Measurements from ENCODE around the gene ALX3. TPM values are rescaled to one million over a fixed set of nuclear protein-coding genes. Genes with fewer than 3 reads are reported as not detected.

ALX3 gene
- total RNA-seq, 1 experiment from 2014 or later: not detected

GRCh38 chr1:110043016-110043415, 27.5 kb downstream of the ALX3 start:
- ChIA-PET CTCF (no interaction called here), POLR2A (ENCODE audit: unreplicated experiment) (interaction anchor here (0.7 kb wide), 1 partner anchor 802 kb away, joined by 7 read pairs; no protein-coding TSS in a partner anchor)
- Histone ChIP-seq H4K20me1 (ENCODE audit: insufficient read depth) (0 out of 2 replicates have a peak, but pooled peaks cover 6% of the 10 kb centered on the region), H3K4me2 (no peak overlapping the region), H3K27me3 (ENCODE audit: insufficient read depth, low read depth) (no peaks in the 10 kb centered on the region), H3K27ac (no peak overlapping the region), H3K9me2 (ENCODE audit: insufficient read depth) (no peaks in the 10 kb centered on the region), H3K9me3 (ENCODE audit: insufficient read depth, low read depth) (no peaks in the 10 kb centered on the region), H3F3A (ENCODE audit: insufficient read depth, low read depth) (0 out of 2 replicates have a peak, but pooled peaks cover 4% of the 10 kb centered on the region), H3K79me2 (ENCODE audit: low read depth) (no peaks in the 10 kb centered on the region), H3K4me3 (no peak overlapping the region), H3K36me3 (ENCODE audit: low read depth) (peaks cover 86% of the 10 kb centered on the region), H3K4me1 (replicated peaks; ENCODE audit: insufficient read depth) (no peaks in the 10 kb centered on the region), H2AFZ (no peak overlapping the region)
- DNase-seq: no peak
- intact Hi-C loops (cut with micrococcal nuclease; ENCODE audit: unreplicated experiment): no loop called here
- BruUV-seq (replicated peaks): no TSS peak
- no peak for TF ChIP-seq CTCF (conservative IDR thresholded peaks at IDR 0.05)

- peaks cover 21% of the 10 kb centered on the region for H3K79me2 ChIP-seq (ENCODE audit: low read depth)
- H3K9me3 ChIP-seq (ENCODE audit: insufficient read depth, low read depth): no peaks in the 10 kb centered on the region
- H3K27me3 ChIP-seq (ENCODE audit: insufficient read depth, low read depth): no peaks in the 10 kb centered on the region
- peaks cover 75% of the 10 kb centered on the region for H3K36me3 ChIP-seq (ENCODE audit: low read depth)
- no peaks in the 10 kb centered on the region; the same call in 1 of the 2 replicates for H3F3A ChIP-seq (ENCODE audit: insufficient read depth, low read depth)
- peaks cover 12% of the 10 kb centered on the region for H3K4me1 ChIP-seq (replicated peaks; ENCODE audit: insufficient read depth)
- no peak overlapping the region for H3K4me2 ChIP-seq
- intact Hi-C loops (cut with micrococcal nuclease; ENCODE audit: unreplicated experiment): no loop called here
- ChIA-PET CTCF (no interaction called here), POLR2A (ENCODE audit: unreplicated experiment) (no interaction called here)
- no peak overlapping the region for H3K4me3 ChIP-seq
- no peak for TF ChIP-seq EZH2 (IDR thresholded peaks at IDR 0.05; ENCODE audit: low read depth)
- no peak for TF ChIP-seq CTCF (conservative IDR thresholded peaks at IDR 0.05)
- DNase-seq: no peak
- H3K9me2 ChIP-seq (ENCODE audit: insufficient read depth): no peaks in the 10 kb centered on the region
- peaks cover 23% of the 10 kb centered on the region; the same call in 1 of the 2 replicates for H4K20me1 ChIP-seq (ENCODE audit: insufficient read depth)
- BruUV-seq (replicated peaks): no TSS peak
- H3K27ac ChIP-seq: no peak overlapping the region
- no peak overlapping the region for H2AFZ ChIP-seq
These were observed 29.9 kb downstream of the ALX3 start for GRCh38 chr1:110040548-110040947.

- TF ChIP-seq EZH2 (IDR thresholded peaks at IDR 0.05; ENCODE audit: low read depth) (no peak), CTCF (conservative IDR thresholded peaks at IDR 0.05) (no peak)
- no peak overlapping the region for H2AFZ ChIP-seq
- H3K36me3 ChIP-seq (ENCODE audit: low read depth): peaks cover 68% of the 10 kb centered on the region
- CTCF ChIA-PET: no interaction called here
- no peaks in the 10 kb centered on the region for H3K9me3 ChIP-seq (ENCODE audit: insufficient read depth, low read depth)
- no peaks in the 10 kb centered on the region; the same call in 1 of the 2 replicates for H3F3A ChIP-seq (ENCODE audit: insufficient read depth, low read depth)
- peaks cover 23% of the 10 kb centered on the region; the same call in 1 of the 2 replicates for H4K20me1 ChIP-seq (ENCODE audit: insufficient read depth)
- H3K4me1 ChIP-seq (replicated peaks; ENCODE audit: insufficient read depth): peaks cover 13% of the 10 kb centered on the region
- H3K4me3 ChIP-seq: no peak overlapping the region
- no peak for DNase-seq
- H3K27ac ChIP-seq: no peak overlapping the region
- H3K27me3 ChIP-seq (ENCODE audit: insufficient read depth, low read depth): no peaks in the 10 kb centered on the region
- BruUV-seq (replicated peaks): no TSS peak
- intact Hi-C loops (cut with micrococcal nuclease; ENCODE audit: unreplicated experiment): no loop called here
- peaks cover 31% of the 10 kb centered on the region for H3K79me2 ChIP-seq (ENCODE audit: low read depth)
- no peaks in the 10 kb centered on the region for H3K9me2 ChIP-seq (ENCODE audit: insufficient read depth)
- no peak overlapping the region for H3K4me2 ChIP-seq
- POLR2A ChIA-PET (ENCODE audit: unreplicated experiment): no interaction called here
These were observed 30.8 kb downstream of the ALX3 start for GRCh38 chr1:110039641-110040040.

Data from PC-9 (cell line).